Keratinocyte (primary cell): ENCODE measurements around the gene SETX.

ENCODE experiments used
- CTCF ChIP-seq, 3 experiments: IDR thresholded peaks in 1 of 3; conservative IDR thresholded peaks in 1 of 3; optimal IDR thresholded peaks in 1 of 3; 2 replicates in 2 of 3; 3 replicates in 1 of 3; pipeline versions ENCODE3 to v1.5.1; 2011; ENCODE audit warnings: low read length in 3 of 3, mild to moderate bottlenecking in 3 of 3, moderate library complexity in 2 of 3, control low read depth in 1 of 3, inconsistent platforms in 1 of 3; ENCODE audit not compliant: insufficient read depth in 2 of 3; ENCODE audit errors: extremely low read depth in 1 of 3
- EZH2 ChIP-seq: IDR thresholded peaks from one replicate; pipeline ENCODE4 v1.6.1; 2012; ENCODE audit warnings: inconsistent platforms, mild to moderate bottlenecking, low read length, moderate library complexity

GRCh38 chr9:132390966-132391365 lies 36.2 kb upstream of the SETX start:
- no peak for TF ChIP-seq EZH2
- no peak for TF ChIP-seq CTCF (optimal IDR thresholded peaks at IDR 0.05 in 1 of 3, IDR thresholded peaks at IDR 0.05 in 1 of 3, conservative IDR thresholded peaks at IDR 0.05 in 1 of 3; ENCODE audit: extremely low read depth in 1 of 3, insufficient read depth in 2 of 3, low read length in 3 of 3)
